MM.1S (cell line): ENCODE data around the gene DRD1.

Experiments
- CTCF ChIP-seq: fragments of 300-600 bp; sonication (generic); IDR thresholded peaks from 2 replicates; pipeline ENCODE4 v1.5.1; 2016; ENCODE audit warnings: antibody characterized with exemption, low read length, mixed read lengths
- EZH2 ChIP-seq: fragments of 300-600 bp; sonication (generic); optimal IDR thresholded peaks from 2 replicates; pipeline ENCODE3; 2017; ENCODE audit warnings: low read depth, mild to moderate bottlenecking, antibody characterized with exemption, low read length, mixed read lengths

- TF ChIP-seq CTCF (no peak), EZH2 (no peak)
Measured at GRCh38 chr5:175434800-175435199, 9.2 kb downstream of the DRD1 start.
